SK-N-SH (cell line): ENCODE measurements around the gene LCORL. TPM values are rescaled to one million over a fixed set of nuclear protein-coding genes. Genes with fewer than 3 reads are reported as not detected.
"Not testable (repeated sequence)": the region's sequence is repeated elsewhere in the genome, so short reads cannot be mapped to it uniquely, and the experiment has no call there.

Experiments
- CTCF ChIA-PET: fragments of 300-600, 350-600 bp; formaldehyde crosslinking; extraction: SDS; loops from one replicate; lab custom pipeline; 2021; lab: Yijun Ruan, JAX
- POLR2A ChIA-PET: fragments of 350-600 bp; sonication (Branson Sonifier 250); formaldehyde crosslinking; extraction: SDS; loops from one replicate; lab custom pipeline; 2020; ENCODE audit warnings: antibody characterized with exemption, inconsistent platforms; lab: Yijun Ruan, JAX
- DNase-seq: peaks from one replicate; pipeline ENCODE4 v3.0.0; 2012
- H2AFZ ChIP-seq: fragments of 200-600 bp; sonication (generic); 2 replicates; pipeline ENCODE4 v1.8.1; 2016; ENCODE audit warnings: antibody characterized with exemption, mild to moderate bottlenecking, low read depth
- H3F3A ChIP-seq: fragments of 200-600 bp; sonication (generic); replicated peaks from 2 replicates; pipeline ENCODE3; 2016; ENCODE audit warnings: antibody characterized with exemption, mild to moderate bottlenecking; ENCODE audit not compliant: insufficient read depth
- H3K27ac ChIP-seq, 2 experiments: fragments of 200-500 bp in 1 of 2; fragments of 200-600 bp in 1 of 2; sonication (Bioruptor generic) in 1 of 2; sonication (generic), shearing (Covaris generic) in 1 of 2; 2 replicates each; pipeline versions ENCODE4 v1.5.1 to v1.6.1; 2014 to 2016; ENCODE audit warnings: low read depth in 2 of 2, inconsistent platforms in 1 of 2, low read length in 1 of 2, mild to moderate bottlenecking in 1 of 2, mixed read lengths in 1 of 2
- H3K27me3 ChIP-seq: fragments of 200-600 bp; sonication (generic), shearing (Covaris generic); 2 replicates; pipeline ENCODE4 v1.6.1; 2016; ENCODE audit warnings: mixed run types; ENCODE audit not compliant: insufficient read depth
- H3K36me3 ChIP-seq, 2 experiments: fragments of 200-500 bp in 1 of 2; fragments of 200-600 bp in 1 of 2; sonication (Bioruptor generic) in 1 of 2; sonication (generic) in 1 of 2; replicated peaks in 1 of 2; 2 replicates each; pipeline versions ENCODE3 to v1.5.1; 2014 to 2016; ENCODE audit warnings: low read length in 1 of 2, mild to moderate bottlenecking in 1 of 2; ENCODE audit not compliant: insufficient read depth in 2 of 2, control insufficient read depth in 1 of 2
- H3K4me1 ChIP-seq, 2 experiments: fragments of 200-500 bp in 1 of 2; fragments of 200-600 bp in 1 of 2; sonication (Bioruptor generic) in 1 of 2; sonication (generic), shearing (Covaris generic) in 1 of 2; 2 replicates each; pipeline versions ENCODE4 v1.5.1 to v1.6.1; 2014 to 2016; ENCODE audit warnings: low read depth in 1 of 2, low read length in 1 of 2, mixed run types in 1 of 2; ENCODE audit not compliant: insufficient read depth in 2 of 2, control insufficient read depth in 1 of 2
- H3K4me2 ChIP-seq: fragments of 200-600 bp; sonication (generic), shearing (Covaris generic); 2 replicates; pipeline ENCODE4 v1.6.1; 2017; ENCODE audit warnings: mixed run types
- H3K4me3 ChIP-seq, 2 experiments: fragments of 200-500 bp in 1 of 2; fragments of 200-600 bp in 1 of 2; sonication (Bioruptor generic) in 1 of 2; sonication (generic), shearing (Covaris generic) in 1 of 2; 2 replicates each; pipeline versions ENCODE4 v1.5.1 to v1.8.1; 2014 to 2016; ENCODE audit warnings: low read depth in 2 of 2, inconsistent platforms in 1 of 2, low read length in 1 of 2, mild to moderate bottlenecking in 1 of 2, mixed read lengths in 1 of 2, moderate library complexity in 1 of 2
- H3K79me2 ChIP-seq: fragments of 200-600 bp; sonication (generic); 2 replicates; pipeline ENCODE4 v1.8.1; 2017; ENCODE audit warnings: mild to moderate bottlenecking; ENCODE audit not compliant: insufficient read depth
- H3K9ac ChIP-seq: fragments of 200-600 bp; sonication (generic); 2 replicates; pipeline ENCODE4 v1.6.1; 2017; ENCODE audit warnings: mixed run types
- H3K9me2 ChIP-seq: fragments of 200-600 bp; sonication (generic); 2 replicates; pipeline ENCODE4 v1.6.1; 2017; ENCODE audit warnings: mixed run types
- H3K9me3 ChIP-seq: fragments of 200-600 bp; sonication (generic); 2 replicates; pipeline ENCODE4 v1.6.1; 2017; ENCODE audit warnings: mixed run types, mild to moderate bottlenecking, moderate library complexity
- H4K20me1 ChIP-seq: fragments of 200-600 bp; sonication (generic); 2 replicates; pipeline ENCODE4 v1.6.1; 2017; ENCODE audit warnings: mild to moderate bottlenecking, mixed run types; ENCODE audit not compliant: insufficient read depth
- CTCF ChIP-seq: fragments of 200-600 bp; sonication (generic); IDR thresholded peaks from 2 replicates; pipeline ENCODE4 v1.6.1; 2017; ENCODE audit warnings: antibody characterized with exemption, mild to moderate bottlenecking, moderate library complexity
- ELF1 ChIP-seq: IDR thresholded peaks from 2 replicates; pipeline ENCODE4 v1.4.0; 2012
- EP300 ChIP-seq, 2 experiments: IDR thresholded peaks; 2 replicates each; pipeline versions ENCODE4 v1.4.0 to v1.6.1; 2012; ENCODE audit warnings: borderline replicate concordance in 1 of 2, low read depth in 1 of 2, low read length in 1 of 2
- FOSL2 ChIP-seq: IDR thresholded peaks from 2 replicates; pipeline ENCODE4 v1.4.0; 2012; ENCODE audit warnings: low read depth, mild to moderate bottlenecking, moderate library complexity, borderline replicate concordance
- FOXM1 ChIP-seq: IDR thresholded peaks from 2 replicates; pipeline ENCODE4 v1.4.0; 2012; ENCODE audit warnings: low read depth, mild to moderate bottlenecking
- IRF3 ChIP-seq: fragments of 150-350 bp; IDR thresholded peaks from 2 replicates; pipeline ENCODE4 v1.6.1; 2016; ENCODE audit warnings: mild to moderate bottlenecking, low read depth, low read length
- JUND ChIP-seq: IDR thresholded peaks from 2 replicates; pipeline ENCODE4 v1.4.0; 2012
- MAX ChIP-seq: IDR thresholded peaks from 2 replicates; pipeline ENCODE4 v1.4.0; 2012; ENCODE audit warnings: low read depth
- MEF2A ChIP-seq: IDR thresholded peaks from 2 replicates; pipeline ENCODE4 v1.4.0; 2012; ENCODE audit warnings: low read depth, borderline replicate concordance
- NRF1 ChIP-seq: IDR thresholded peaks from 2 replicates; pipeline ENCODE4 v1.6.1; 2012; ENCODE audit warnings: low read depth, mild to moderate bottlenecking, low read length
- RCOR1 ChIP-seq: fragments of 150-350 bp; IDR thresholded peaks from 2 replicates; pipeline ENCODE4 v1.6.1; 2017; ENCODE audit warnings: antibody characterized with exemption, low read length
- RFX5 ChIP-seq: IDR thresholded peaks from 2 replicates; pipeline ENCODE4 v1.6.1; 2012; ENCODE audit warnings: mild to moderate bottlenecking, improper control_type of control experiment, low read length
- RXRA ChIP-seq: IDR thresholded peaks from 2 replicates; pipeline ENCODE4 v1.4.0; 2012; ENCODE audit warnings: low read depth, mild to moderate bottlenecking, borderline replicate concordance
- SIN3A ChIP-seq: IDR thresholded peaks from 2 replicates; pipeline ENCODE4 v1.6.1; 2012; ENCODE audit warnings: low read depth, mild to moderate bottlenecking, low read length, moderate library complexity, borderline replicate concordance
- TAF1 ChIP-seq: IDR thresholded peaks from 2 replicates; pipeline ENCODE4 v1.6.1; 2012; ENCODE audit warnings: low read depth, mild to moderate bottlenecking, low read length, moderate library complexity, borderline replicate concordance
- TCF12 ChIP-seq: IDR thresholded peaks from 2 replicates; pipeline ENCODE4 v1.4.0; 2012
- USF1 ChIP-seq: IDR thresholded peaks from 2 replicates; pipeline ENCODE4 v1.4.0; 2012; ENCODE audit warnings: low read depth, borderline replicate concordance
- USF2 ChIP-seq: fragments of 150-350 bp; IDR thresholded peaks from 2 replicates; pipeline ENCODE4 v1.6.1; 2017; ENCODE audit warnings: antibody characterized with exemption, low read length, low read depth, borderline replicate concordance
- YY1 ChIP-seq: IDR thresholded peaks from 2 replicates; pipeline ENCODE4 v1.4.0; 2012; ENCODE audit warnings: low read depth, mild to moderate bottlenecking
- WGBS: methylation state at CpG from one replicate; pipeline ENCODE4 v1.1.6; 2017; ENCODE audit warnings: low lambda C conversion rate; 5-methylcytosine and 5-hydroxymethylcytosine counted together
- polyA plus RNA-seq, 3 experiments: library from polyadenylated mRNA; depleted of rRNA; stranded (reverse); fragments of >200 nt; gene quantifications; 2 replicates each; pipeline ENCODE4 v1.2.3, GENCODE V29; 2012

Gene LCORL
- polyA plus RNA-seq, 1 of the 3 experiments (the other 2 are of a cell fraction) = 1.9 TPM

GRCh38 chr4:18039113-18039512 is 17.6 kb upstream of the LCORL start:
- CTCF ChIA-PET = interaction anchor here (1.0 kb wide), 1 partner anchor 8 kb away, joined by 4 read pairs; no protein-coding TSS in a partner anchor

GRCh38 chr4:18036369-18036768 is 14.8 kb upstream of the LCORL start:
- H3K4me1 ChIP-seq, CTCF ChIA-PET, POLR2A ChIA-PET, H4K20me1 ChIP-seq, H3K79me2 ChIP-seq, H2AFZ ChIP-seq, H3K4me3 ChIP-seq, H3K4me2 ChIP-seq, H3K36me3 ChIP-seq, H3K9me3 ChIP-seq, H3F3A ChIP-seq, H3K9ac ChIP-seq, H3K9me2 ChIP-seq, H3K27me3 ChIP-seq, H3K27ac ChIP-seq, DNase-seq: not testable (repeated sequence)
- WGBS = 70% methylated on average over 10 of the region's 10 CpGs

More at GRCh38 chr4:18039113-18039512, 17.6 kb upstream of the LCORL start:
- Histone ChIP-seq H3F3A (no peaks in the 10 kb centered on the region), H3K79me2 (no peaks in the 10 kb centered on the region), H4K20me1 (no peaks in the 10 kb centered on the region), H3K4me2 (no peak overlapping the region), H3K9me3 (no peaks in the 10 kb centered on the region), H3K9me2 (no peaks in the 10 kb centered on the region), H3K27me3 (no peaks in the 10 kb centered on the region), H2AFZ (no peak overlapping the region), H3K36me3 (no peaks in the 10 kb centered on the region), H3K4me1 (no peaks in the 10 kb centered on the region), H3K27ac (no peak overlapping the region), H3K9ac (no peak overlapping the region), H3K4me3 (no peak overlapping the region)
- TF ChIP-seq SIN3A (no peak), RCOR1 (no peak), FOSL2 (no peak), TCF12 (no peak), TAF1 (no peak), MEF2A (no peak), MAX (no peak), USF2 (no peak), FOXM1 (no peak), IRF3 (no peak), CTCF (no peak), RXRA (no peak), ELF1 (no peak), EP300 (IDR thresholded peaks at IDR 0.05; ENCODE audit: borderline replicate concordance in 1 of 2, low read depth in 1 of 2, low read length in 1 of 2) (no peak), NRF1 (no peak), JUND (no peak), YY1 (no peak), USF1 (no peak), RFX5 (no peak)
- POLR2A ChIA-PET = no interaction called here
- 55% methylated on average over 2 of the region's 2 CpGs for WGBS
- DNase-seq = no peak
